Measurements from ENCODE around the gene GALNT2.

Gene GALNT2

DNA sequence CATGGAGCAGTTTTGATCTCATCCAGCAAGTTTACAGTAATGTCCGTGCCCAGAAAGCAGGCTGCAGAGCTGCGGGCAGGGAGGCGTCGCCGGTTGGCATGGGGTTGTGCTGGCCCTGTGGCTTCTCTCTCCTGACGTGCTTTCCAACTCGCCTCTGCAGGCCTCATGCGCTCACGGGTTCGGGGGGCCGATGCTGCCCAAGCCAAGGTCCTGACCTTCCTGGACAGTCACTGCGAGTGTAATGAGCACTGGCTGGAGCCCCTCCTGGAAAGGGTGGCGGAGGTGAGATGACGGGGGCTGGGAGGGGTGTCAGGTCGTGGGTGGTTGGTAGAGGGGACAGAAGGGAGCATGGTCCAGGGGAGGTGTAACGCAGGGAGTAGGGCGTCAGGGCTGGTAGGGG lies 176.1 kb downstream of the GALNT2 start:
- no peak for DNase-seq

GRCh38 chr1:230243583-230244353 lies 176.7 kb downstream of the GALNT2 start:
- no peak for DNase-seq

GRCh38 chr1:230246551-230246950 lies 179.5 kb downstream of the GALNT2 start:
- DNase-seq = no peak

DNA sequence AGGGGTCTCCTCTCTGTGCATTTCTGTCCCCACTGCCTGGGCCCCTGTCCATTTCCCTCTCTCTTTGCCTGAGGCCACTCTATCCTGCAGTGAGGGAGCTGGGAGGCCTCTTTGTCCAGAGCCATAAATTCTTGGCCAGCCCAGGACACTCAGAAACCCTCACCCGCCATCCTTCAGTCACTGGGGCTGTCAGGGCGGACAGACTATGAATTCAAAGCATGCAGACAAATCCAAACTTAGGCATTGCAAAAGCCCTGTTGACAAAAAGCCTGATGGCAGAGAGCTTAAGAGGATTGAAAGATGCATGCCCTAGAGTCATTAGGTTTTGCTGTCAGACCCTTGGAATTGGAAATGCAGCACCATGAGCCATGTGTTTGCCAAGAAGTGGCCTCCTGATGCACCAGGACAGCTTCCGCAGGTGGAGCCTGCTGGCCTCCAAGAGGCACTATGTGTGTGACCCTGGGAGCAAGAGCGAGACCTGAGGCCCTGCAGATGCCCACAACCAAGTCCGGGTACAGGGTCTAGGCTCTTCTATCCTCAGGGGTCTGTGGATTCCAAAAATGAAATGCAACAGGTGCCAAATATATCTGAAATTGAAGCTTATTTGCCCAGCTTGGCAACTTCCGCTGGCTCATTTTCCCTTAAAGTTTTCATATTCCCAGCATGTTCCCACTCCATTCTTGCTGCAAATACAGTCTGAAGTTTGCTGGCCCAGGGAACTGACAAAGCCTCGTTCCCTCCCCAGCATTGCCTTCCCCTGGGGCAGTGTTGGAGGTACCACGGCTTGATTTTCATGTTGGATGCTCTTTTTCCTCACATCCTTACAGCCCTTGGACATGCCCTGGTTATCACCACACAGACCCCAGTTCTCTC lies 181.2 kb downstream of the GALNT2 start:
- DNase-seq = no peak

- DNase-seq = no peak
These were observed 181.8 kb downstream of the GALNT2 start for GRCh38 chr1:230248889-230249270.

GRCh38 chr1:230249695-230250480 lies 182.8 kb downstream of the GALNT2 start:
- no peak for DNase-seq

GRCh38 chr1:230250666-230251065 lies 183.6 kb downstream of the GALNT2 start:
- DNase-seq = no peak

DNA sequence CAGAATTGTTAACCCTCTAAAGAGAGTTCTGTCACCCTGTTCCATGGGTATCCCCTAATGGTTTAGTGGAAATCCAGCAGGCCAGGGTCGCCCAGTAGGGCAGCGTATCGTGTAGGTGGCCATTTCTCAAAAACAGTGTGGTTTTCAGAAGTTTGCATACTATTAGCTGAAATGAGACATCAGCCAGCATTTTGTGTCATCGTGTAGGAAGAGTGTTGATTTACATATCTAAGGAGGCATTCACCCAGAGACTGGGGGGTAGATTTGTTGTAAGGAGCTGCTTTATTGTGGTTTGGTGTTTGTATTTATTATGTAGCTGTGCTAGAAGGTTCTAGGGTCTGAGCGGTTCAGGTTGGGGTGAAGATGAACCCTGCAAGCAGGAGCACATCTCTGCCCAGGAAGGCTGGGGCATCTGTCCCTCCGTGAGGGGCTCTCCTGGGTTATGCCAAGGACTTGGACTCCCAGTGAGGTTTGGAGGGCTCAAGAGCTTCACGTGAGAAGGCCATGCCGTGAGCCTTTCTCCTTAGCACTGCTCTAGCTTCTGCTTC lies 184.7 kb downstream of the GALNT2 start:
- DNase-seq = no peak

DNA sequence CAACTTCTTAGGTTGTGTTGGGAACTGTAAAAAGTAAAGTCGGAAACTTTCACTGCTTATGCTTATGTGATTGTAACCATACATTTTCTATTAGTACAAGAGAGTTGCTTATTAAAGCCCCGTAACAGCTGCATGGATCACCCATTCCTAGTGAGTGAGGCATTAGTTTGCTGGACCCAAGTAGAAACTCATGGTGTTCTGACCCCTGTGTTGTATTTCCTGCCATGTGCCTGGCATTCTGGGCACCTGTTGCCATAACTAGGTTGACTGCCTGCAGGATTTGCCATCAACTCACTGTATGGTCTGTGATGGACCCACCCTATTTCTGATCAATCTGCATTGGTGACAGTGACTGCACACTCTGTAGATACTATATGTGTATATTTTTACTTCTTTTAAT lies 186.1 kb downstream of the GALNT2 start:
- no peak for DNase-seq

GRCh38 chr1:230254265-230254664 lies 187.2 kb downstream of the GALNT2 start:
- DNase-seq = no peak

DNA sequence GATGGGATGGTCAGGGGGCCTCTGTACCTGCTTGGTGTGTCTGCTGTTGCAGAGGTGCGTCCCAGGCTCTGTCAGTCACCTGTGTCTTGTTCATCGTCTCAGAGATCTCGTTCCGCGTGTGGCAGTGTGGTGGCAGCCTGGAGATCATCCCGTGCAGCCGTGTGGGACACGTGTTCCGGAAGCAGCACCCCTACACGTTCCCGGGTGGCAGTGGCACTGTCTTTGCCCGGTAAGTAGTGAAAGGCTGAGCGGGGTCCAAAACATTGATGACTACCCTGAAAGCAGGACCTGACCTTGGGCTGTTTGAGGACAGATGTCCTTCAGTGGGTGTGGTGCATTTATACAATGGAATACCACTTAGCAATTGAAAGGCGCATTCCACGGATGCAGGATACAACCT lies 188.1 kb downstream of the GALNT2 start:
- no peak for DNase-seq

DNA sequence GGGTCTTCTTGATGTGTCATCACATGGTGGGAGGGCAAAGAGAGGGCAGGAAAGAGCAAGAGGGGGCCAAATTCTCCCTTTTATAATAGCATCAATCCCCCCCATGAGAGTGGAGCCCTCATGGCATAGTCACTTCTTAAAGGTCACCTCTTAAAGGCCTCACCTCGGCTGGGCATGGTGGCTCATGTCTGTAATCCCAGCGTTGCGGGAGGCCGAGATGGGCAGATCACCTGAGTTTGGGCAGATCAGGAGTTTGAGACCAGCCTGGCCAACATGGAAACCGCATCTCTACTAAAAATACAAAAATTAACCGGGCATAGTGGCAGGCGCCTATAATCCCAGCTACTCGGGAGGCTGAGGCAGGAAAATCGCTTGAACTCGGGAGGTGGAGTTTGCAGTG lies 189.0 kb downstream of the GALNT2 start:
- no peak for DNase-seq

DNA sequence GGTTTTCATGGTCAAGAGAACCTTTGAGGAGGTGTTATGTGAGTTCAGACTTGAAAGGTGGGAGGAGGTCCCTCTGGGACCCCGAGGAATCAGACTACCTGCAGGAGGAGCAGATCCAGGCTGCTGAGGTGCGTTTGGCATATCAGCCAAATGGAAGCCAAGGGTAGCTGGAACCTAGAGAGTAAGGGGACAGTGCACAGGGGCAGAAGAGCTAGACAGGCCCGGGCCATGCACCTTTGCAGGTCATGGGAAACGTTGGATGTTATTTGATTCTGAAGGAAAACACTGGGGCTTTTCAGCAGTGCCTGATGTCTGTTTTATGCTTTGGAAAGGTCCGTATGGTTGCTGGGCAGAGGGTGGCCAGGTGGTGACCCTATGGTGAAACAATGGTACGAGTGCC lies 189.9 kb downstream of the GALNT2 start:
- DNase-seq = no peak

GRCh38 chr1:230259621-230260020 lies 192.6 kb downstream of the GALNT2 start:
- DNase-seq = no peak

DNA sequence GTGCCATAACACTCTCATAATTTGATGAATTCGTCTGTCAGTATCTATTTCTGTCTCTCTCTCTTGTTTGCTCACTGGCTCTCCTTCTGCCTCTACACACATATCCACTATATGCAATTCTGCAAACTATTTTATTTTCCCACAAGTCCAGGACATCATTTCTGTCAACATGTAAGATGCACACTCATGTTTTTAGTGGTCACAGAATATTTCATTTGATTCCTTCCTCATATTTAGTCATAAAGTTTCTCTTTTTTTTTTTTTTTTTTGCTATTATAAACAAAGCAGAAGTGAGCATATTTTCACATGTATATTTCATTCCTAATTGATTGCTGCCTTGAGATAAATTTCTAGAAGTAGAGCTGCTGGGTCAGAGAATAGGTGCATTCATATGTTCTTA lies 193.8 kb downstream of the GALNT2 start:
- DNase-seq = no peak

- no peak for DNase-seq
These were observed 195.1 kb downstream of the GALNT2 start for GRCh38 chr1:230261928-230262650.

DNA sequence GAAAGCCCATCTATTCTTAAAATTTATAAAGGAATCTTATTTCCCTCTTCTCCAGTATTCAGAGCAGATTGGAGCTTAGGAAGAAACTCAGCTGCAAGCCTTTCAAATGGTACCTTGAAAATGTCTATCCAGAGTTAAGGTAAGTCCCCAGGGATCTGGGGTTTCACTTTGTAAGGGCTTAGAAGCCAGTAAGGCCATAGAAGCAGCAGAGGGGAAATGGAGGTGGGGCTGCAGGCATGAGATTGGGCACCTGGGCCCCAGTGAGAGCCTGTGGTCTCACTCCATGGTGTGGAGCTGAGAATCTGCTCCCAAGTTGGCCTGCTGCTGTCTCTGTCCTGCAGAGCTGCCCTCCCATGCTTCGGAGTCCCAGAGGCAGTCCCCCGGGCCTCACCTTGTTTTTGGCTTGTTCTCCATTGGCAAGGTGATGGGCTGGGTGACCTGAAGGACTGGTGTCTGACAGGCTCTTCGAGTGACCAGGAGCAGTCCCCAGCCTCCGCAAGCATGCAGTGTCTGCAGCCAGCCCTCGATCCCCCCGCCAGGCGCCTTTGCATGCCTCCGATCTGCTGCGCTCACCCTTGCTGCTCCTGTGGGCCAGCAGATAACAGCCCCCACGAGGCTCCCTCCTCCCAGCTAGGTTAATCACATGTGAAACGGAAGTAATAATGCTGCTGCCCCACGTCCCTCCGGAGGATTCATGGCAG lies 196.0 kb downstream of the GALNT2 start:
- DNase-seq = no peak

GRCh38 chr1:230263568-230264195 lies 196.6 kb downstream of the GALNT2 start:
- no peak for DNase-seq

DNA sequence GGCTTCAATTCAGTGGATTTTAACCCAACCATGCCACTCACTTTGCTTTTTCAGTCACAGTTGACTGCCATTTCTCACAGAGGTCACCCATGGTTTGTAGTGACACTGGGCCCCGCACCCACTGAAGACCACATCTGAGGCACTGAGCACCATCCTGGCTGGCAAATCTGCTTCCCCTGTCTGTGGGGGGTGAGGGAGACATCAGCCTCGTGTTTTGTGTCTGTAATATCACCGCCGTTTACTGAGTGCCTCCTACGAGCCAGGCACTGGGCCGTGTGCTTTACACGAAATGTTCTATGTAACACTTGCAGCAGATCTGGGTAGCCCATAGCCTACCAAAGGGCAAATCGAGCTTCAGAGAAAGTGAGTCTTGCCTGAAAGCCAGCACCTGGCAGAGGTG lies 197.3 kb downstream of the GALNT2 start:
- no peak for DNase-seq

DNA sequence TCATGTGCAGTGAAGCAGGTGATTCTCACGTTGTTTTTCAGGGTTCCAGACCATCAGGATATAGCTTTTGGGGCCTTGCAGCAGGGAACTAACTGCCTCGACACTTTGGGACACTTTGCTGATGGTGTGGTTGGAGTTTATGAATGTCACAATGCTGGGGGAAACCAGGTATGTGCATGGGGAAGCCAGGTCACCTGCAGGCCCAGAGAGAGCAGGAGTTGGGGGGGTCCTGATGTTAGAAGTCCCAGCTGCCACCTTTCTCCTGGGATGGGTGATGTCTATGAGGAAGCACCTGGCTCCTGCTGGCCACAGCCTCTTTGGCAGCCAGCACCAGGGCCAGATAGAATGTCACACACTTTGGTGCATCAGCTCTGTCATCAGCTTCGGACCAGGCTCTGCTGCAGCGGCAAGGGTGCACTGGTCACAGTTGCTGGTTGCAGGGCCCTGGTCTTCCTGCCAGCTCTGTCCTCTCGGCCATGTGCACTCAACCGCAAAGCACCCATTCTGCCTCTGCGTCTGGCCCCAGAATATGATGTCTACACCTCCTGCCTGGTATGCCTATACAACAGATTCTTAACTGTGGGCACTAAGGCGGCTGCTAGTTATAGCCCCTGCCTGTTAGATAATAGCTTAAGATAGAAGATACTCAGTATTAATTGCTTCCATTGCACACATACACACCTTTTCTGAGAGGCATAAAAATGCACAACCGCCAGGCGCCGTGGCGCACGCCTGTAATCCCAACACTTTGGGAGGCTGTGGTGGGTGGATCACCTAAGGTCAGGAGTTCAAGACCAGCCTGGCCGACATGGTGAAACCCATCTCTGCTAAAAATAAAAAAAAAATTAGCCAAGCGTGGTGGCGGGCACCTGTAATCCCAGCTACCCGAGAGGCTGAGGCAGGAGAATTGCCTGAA lies 198.4 kb downstream of the GALNT2 start:
- no peak for DNase-seq
